COLO829 (cell line): ENCODE results near the gene P3R3URF.

ENCODE experiments used
- DNase-seq: peaks from one replicate; pipeline ENCODE4 v3.0.0; 2012; ENCODE audit warnings: low spot score

Gene P3R3URF

DNA sequence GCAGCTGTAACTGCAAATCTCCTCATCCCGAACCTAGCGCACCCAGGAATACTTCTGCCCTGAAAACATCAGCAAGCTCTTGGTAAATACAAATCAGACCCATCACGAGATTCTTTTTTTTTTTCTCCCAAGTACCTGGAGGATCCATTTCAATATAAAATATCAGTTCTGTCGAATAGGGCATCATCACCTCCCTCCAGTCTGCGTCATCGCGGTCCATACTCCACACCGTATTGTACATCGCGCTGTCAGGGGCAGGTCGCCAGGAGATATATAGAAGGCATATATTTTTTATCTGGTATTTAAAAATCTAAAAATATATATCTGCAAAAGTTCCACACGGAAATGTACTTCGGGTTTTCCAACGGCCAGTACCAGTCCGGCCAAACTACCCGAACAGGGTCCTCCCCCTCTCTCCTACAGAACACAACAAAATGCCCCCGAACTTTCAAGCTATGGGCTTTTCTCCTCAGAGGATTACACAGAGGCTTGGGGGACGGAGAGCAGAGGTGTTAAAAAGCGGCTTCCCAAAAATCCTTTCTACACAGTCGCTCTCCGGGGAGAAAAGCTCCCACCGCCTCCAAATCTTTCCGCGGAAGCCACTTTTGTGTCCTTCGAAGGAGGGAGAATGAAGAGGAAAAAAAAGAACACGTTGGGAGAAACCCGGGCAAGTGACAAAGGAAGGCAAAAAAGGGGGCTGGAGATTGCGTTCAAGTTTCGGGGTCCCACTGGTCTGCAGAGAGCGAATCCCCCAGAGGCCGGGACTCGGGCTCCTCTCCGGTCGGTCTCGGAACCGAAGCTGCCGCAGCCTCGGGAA lies 44.4 kb downstream of the P3R3URF start:
- DNase-seq: no peak

DNA sequence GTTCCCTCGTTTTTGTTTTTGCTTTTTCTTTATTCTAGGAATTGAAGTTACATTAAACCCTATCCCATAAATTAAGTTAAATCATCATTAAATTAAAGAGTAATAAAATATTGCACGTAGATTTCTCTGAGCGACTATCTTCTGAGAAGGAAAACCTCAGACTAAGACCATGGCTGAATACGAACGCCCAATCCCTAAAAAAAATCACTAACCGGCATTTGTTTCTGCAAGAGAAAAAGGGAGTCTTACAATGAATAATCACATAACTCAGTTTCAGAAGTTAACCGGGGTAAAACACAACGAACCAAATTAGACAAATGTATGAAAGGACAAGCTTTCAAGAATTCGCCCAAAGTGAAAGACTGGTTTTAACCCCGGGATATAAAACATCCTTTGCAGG lies 45.2 kb downstream of the P3R3URF start:
- no peak for DNase-seq

- no peak for DNase-seq
These were observed 45.7 kb downstream of the P3R3URF start for GRCh38 chr1:46130606-46131005.

- no peak for DNase-seq
These were observed 46.2 kb downstream of the P3R3URF start for GRCh38 chr1:46130121-46130520.

DNA sequence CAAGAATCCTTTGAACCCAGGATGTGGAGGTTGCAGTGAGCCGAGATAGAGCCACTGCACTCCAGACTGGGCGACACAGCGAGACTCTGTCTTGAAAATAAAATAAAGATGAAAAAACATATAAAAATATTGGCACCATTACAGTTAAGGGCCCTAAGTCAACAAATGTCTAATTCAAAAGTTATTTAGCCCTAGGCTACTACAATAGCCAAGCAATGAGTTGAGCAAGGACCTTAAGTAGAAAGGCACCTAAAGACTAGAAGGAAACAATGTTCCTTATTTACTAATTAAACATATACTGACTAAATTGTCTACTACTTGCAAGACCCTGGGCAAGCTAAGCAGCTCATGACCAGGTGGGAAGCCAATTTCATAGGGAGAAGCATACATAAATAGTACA lies 47.9 kb downstream of the P3R3URF start:
- DNase-seq: no peak
